HEK293 (cell line): ENCODE results near the gene PPM1E.

ENCODE experiments used
- CTCF ChIA-PET: fragments of 350-600 bp; formaldehyde crosslinking; extraction: SDS; loops from one replicate; lab custom pipeline; 2021; ENCODE audit warnings: antibody characterized with exemption; lab: Yijun Ruan, JAX
- POLR2A ChIA-PET: fragments of 300-600 bp; formaldehyde crosslinking; extraction: SDS; loops from one replicate; lab custom pipeline; 2020; ENCODE audit warnings: antibody characterized with exemption, inconsistent platforms; lab: Yijun Ruan, JAX
- H3K27ac ChIP-seq: fragments of 200-500 bp; sonication (Bioruptor generic); 2 replicates; pipeline ENCODE4 v1.5.1; 2014; ENCODE audit warnings: low read depth, low read length, control low read depth, inconsistent platforms; ENCODE audit errors: extremely low read depth
- H3K36me3 ChIP-seq, 2 experiments: fragments of 200-500 bp in 1 of 2; sonication (Bioruptor generic) in 1 of 2; 1 replicate in 1 of 2; 2 replicates in 1 of 2; pipeline ENCODE4 v1.5.1; 2014 to 2017; ENCODE audit warnings: inconsistent platforms in 2 of 2, low read length in 2 of 2; ENCODE audit not compliant: control insufficient read depth in 2 of 2, insufficient read depth in 1 of 2
- H3K4me1 ChIP-seq: fragments of 200-500 bp; sonication (Bioruptor generic); 2 replicates; pipeline ENCODE4 v1.5.1; 2014; ENCODE audit warnings: mild to moderate bottlenecking, low read length, inconsistent platforms; ENCODE audit not compliant: control insufficient read depth, insufficient read depth
- H3K4me3 ChIP-seq: 2 replicates; pipeline ENCODE4 v1.5.1; 2011; ENCODE audit warnings: low read depth, mild to moderate bottlenecking, control low read depth, low read length, moderate library complexity
- H3K9me3 ChIP-seq: fragments of 200-500 bp; sonication (Bioruptor generic); 2 replicates; pipeline ENCODE4 v1.5.1; 2014; ENCODE audit warnings: low read depth, low read length, inconsistent platforms; ENCODE audit not compliant: control insufficient read depth, insufficient read depth
- CTCF ChIP-seq: fragments of 450-650 bp; formaldehyde crosslinking; IDR thresholded peaks from 2 replicates; pipeline ENCODE4 v1.5.1; 2016; ENCODE audit warnings: missing biosample characterization, missing genetic modification characterization
- EGR2 ChIP-seq: fragments of 450-650 bp; formaldehyde crosslinking; IDR thresholded peaks from 2 replicates; pipeline ENCODE4 v1.5.1; 2016; ENCODE audit warnings: low read depth, missing biosample characterization, missing genetic modification characterization
- KLF1 ChIP-seq: fragments of 450-650 bp; formaldehyde crosslinking; IDR thresholded peaks from 2 replicates; pipeline ENCODE4 v1.5.1; 2016; ENCODE audit warnings: missing biosample characterization, missing genetic modification characterization
- PRDM1 ChIP-seq: fragments of 450-650 bp; formaldehyde crosslinking; IDR thresholded peaks from 2 replicates; pipeline ENCODE4; 2016; ENCODE audit warnings: missing biosample characterization, missing genetic modification characterization
- REPIN1 ChIP-seq: fragments of 450-650 bp; formaldehyde crosslinking; IDR thresholded peaks from 2 replicates; pipeline ENCODE4 v1.5.1; 2017; ENCODE audit warnings: missing biosample characterization, missing genetic modification characterization, low read depth
- SP7 ChIP-seq: fragments of 450-650 bp; formaldehyde crosslinking; IDR thresholded peaks from 2 replicates; pipeline ENCODE4 v1.5.1; 2016; ENCODE audit warnings: missing biosample characterization, missing genetic modification characterization
- TSHZ1 ChIP-seq: fragments of 450-650 bp; formaldehyde crosslinking; IDR thresholded peaks from 2 replicates; pipeline ENCODE4 v1.5.1; 2016; ENCODE audit warnings: missing biosample characterization, missing genetic modification characterization, borderline replicate concordance
- ZBTB6 ChIP-seq: fragments of 450-650 bp; formaldehyde crosslinking; IDR thresholded peaks from 2 replicates; pipeline ENCODE4 v1.5.1; 2017; ENCODE audit warnings: missing biosample characterization, missing genetic modification characterization
- ZFHX2 ChIP-seq: fragments of 450-650 bp; formaldehyde crosslinking; conservative IDR thresholded peaks from 2 replicates; pipeline ENCODE4 v1.5.1; 2016; ENCODE audit warnings: missing biosample characterization, missing genetic modification characterization
- ZNF146 ChIP-seq: fragments of 450-650 bp; formaldehyde crosslinking; IDR thresholded peaks from 2 replicates; pipeline ENCODE4 v1.5.1; 2016; ENCODE audit warnings: missing biosample characterization, missing genetic modification characterization
- ZNF169 ChIP-seq: fragments of 450-650 bp; formaldehyde crosslinking; IDR thresholded peaks from 2 replicates; pipeline ENCODE4 v1.5.1; 2016; ENCODE audit warnings: missing biosample characterization, missing genetic modification characterization
- ZNF398 ChIP-seq: fragments of 450-650 bp; formaldehyde crosslinking; IDR thresholded peaks from 2 replicates; pipeline ENCODE4 v1.5.1; 2017; ENCODE audit warnings: missing biosample characterization, missing genetic modification characterization
- ZNF404 ChIP-seq: fragments of 450-650 bp; formaldehyde crosslinking; IDR thresholded peaks from 2 replicates; pipeline ENCODE4 v1.5.1; 2017; ENCODE audit warnings: missing biosample characterization, missing genetic modification characterization
- ZNF416 ChIP-seq: fragments of 450-650 bp; formaldehyde crosslinking; IDR thresholded peaks from 2 replicates; pipeline ENCODE4 v1.5.1; 2016; ENCODE audit warnings: missing biosample characterization, missing genetic modification characterization
- ZNF488 ChIP-seq: fragments of 450-650 bp; formaldehyde crosslinking; IDR thresholded peaks from 2 replicates; pipeline ENCODE4 v1.5.1; 2016; ENCODE audit warnings: missing biosample characterization, missing genetic modification characterization
- ZNF529 ChIP-seq: fragments of 450-650 bp; formaldehyde crosslinking; IDR thresholded peaks from 2 replicates; pipeline ENCODE4 v1.5.1; 2017; ENCODE audit warnings: missing genetic modification characterization, missing biosample characterization; ENCODE audit not compliant: insufficient replicate concordance
- ZNF544 ChIP-seq: fragments of 450-650 bp; formaldehyde crosslinking; IDR thresholded peaks from 2 replicates; pipeline ENCODE4 v1.5.0; 2017; ENCODE audit warnings: missing biosample characterization, missing genetic modification characterization
- ZNF560 ChIP-seq: fragments of 450-650 bp; formaldehyde crosslinking; IDR thresholded peaks from 2 replicates; pipeline ENCODE4 v1.5.1; 2017; ENCODE audit warnings: missing biosample characterization, missing genetic modification characterization, borderline replicate concordance
- ZNF658 ChIP-seq: fragments of 450-650 bp; formaldehyde crosslinking; IDR thresholded peaks from 2 replicates; pipeline ENCODE4; 2016; ENCODE audit warnings: missing biosample characterization, missing genetic modification characterization
- ZNF701 ChIP-seq: fragments of 450-650 bp; formaldehyde crosslinking; IDR thresholded peaks from 2 replicates; pipeline ENCODE4 v1.5.1; 2016; ENCODE audit warnings: missing biosample characterization, missing genetic modification characterization
- ZNF747 ChIP-seq: fragments of 450-650 bp; formaldehyde crosslinking; IDR thresholded peaks from 2 replicates; pipeline ENCODE4 v1.5.1; 2016; ENCODE audit warnings: missing biosample characterization, missing genetic modification characterization
- ZNF768 ChIP-seq: fragments of 450-650 bp; formaldehyde crosslinking; IDR thresholded peaks from 2 replicates; pipeline ENCODE4 v1.5.1; 2018; ENCODE audit warnings: missing biosample characterization, mild to moderate bottlenecking, missing genetic modification characterization

PPM1E gene

GRCh38 chr17:59000022-59000421, 244.4 kb downstream of the PPM1E start:
- ChIA-PET CTCF (no interaction called here), POLR2A (interaction anchor here (0.7 kb wide), 1 partner anchor 274 kb away, joined by 3 read pairs; no protein-coding TSS in a partner anchor)
- Histone ChIP-seq H3K36me3 (peaks cover 35 to 36% of the 10 kb centered on the region in 2 experiments), H3K4me1 (no peaks in the 10 kb centered on the region), H3K4me3 (no peak overlapping the region), H3K9me3 (no peaks in the 10 kb centered on the region), H3K27ac (no peak overlapping the region)
- TF ChIP-seq REPIN1 (tag by site-specific recombination) (no peak), ZNF747 (tag by site-specific recombination) (no peak), ZNF488 (tag by site-specific recombination) (no peak), ZBTB6 (tag by site-specific recombination) (no peak), ZNF658 (no peak), ZNF146 (tag by site-specific recombination) (no peak), ZNF529 (tag by site-specific recombination) (no peak)

GRCh38 chr17:59001158-59001814, 245.6 kb downstream of the PPM1E start:
- ChIA-PET POLR2A (interaction anchor here (0.6 kb wide), 1 partner anchor 477 kb away, joined by 5 read pairs; no protein-coding TSS in a partner anchor), CTCF (interaction anchor here (6.9 kb wide), 1 partner anchor 290 kb away, joined by 69 read pairs; no protein-coding TSS in a partner anchor)
- Histone ChIP-seq H3K4me1 (no peaks in the 10 kb centered on the region), H3K27ac (no peak overlapping the region), H3K9me3 (no peaks in the 10 kb centered on the region), H3K4me3 (no peak overlapping the region), H3K36me3 (peaks cover 35 to 37% of the 10 kb centered on the region in 2 experiments)
- TF ChIP-seq ZFHX2 (tag by site-specific recombination), result peak; percentile 79
- TF ChIP-seq EGR2 (tag by site-specific recombination), result peak; percentile 75
- no peak for TF ChIP-seq PRDM1 (tag by site-specific recombination)

GRCh38 chr17:59002126-59002525, 246.5 kb downstream of the PPM1E start:
- Histone ChIP-seq H3K4me1 (no peaks in the 10 kb centered on the region), H3K9me3 (no peaks in the 10 kb centered on the region), H3K4me3 (no peak overlapping the region), H3K36me3 (peaks cover 35 to 39% of the 10 kb centered on the region in 2 experiments), H3K27ac (no peak overlapping the region)
- CTCF ChIA-PET, result interaction anchor here (1.1 to 6.9 kb wide), 2 partner anchors 290 to 402 kb away, joined by 3 to 69 read pairs; no protein-coding TSS in a partner anchor
- POLR2A ChIA-PET, result no interaction called here
- TF ChIP-seq TSHZ1 (tag by site-specific recombination), result no peak
- TF ChIP-seq ZNF768 (tag by site-specific recombination), result no peak
- TF ChIP-seq ZNF544 (tag by site-specific recombination), result no peak
- TF ChIP-seq CTCF (tag by site-specific recombination), result no peak
- no peak for TF ChIP-seq ZNF169 (tag by site-specific recombination)
- no peak for TF ChIP-seq ZNF560 (tag by site-specific recombination)
- no peak for TF ChIP-seq REPIN1 (tag by site-specific recombination)
- no peak for TF ChIP-seq ZNF398 (tag by site-specific recombination)
- no peak for TF ChIP-seq ZNF701
- TF ChIP-seq ZNF404 (tag by site-specific recombination), result no peak
- no peak for TF ChIP-seq ZNF416 (tag by site-specific recombination)
- TF ChIP-seq SP7 (tag by site-specific recombination), result no peak
- TF ChIP-seq KLF1 (tag by site-specific recombination), result no peak
